GM23338 (cell line): ENCODE results near the gene BDKRB1. TPM values are rescaled to one million over a fixed set of nuclear protein-coding genes. Genes with fewer than 3 reads are reported as not detected.

Experiments used
- ATAC-seq: fragments of 200-7000 bp; cut with Tn5 transposase; 3 replicates; pipeline ENCODE4 v1.9.1; 2020
- DNase-seq: peaks from one replicate; pipeline ENCODE4 v3.0.0-alpha.2; 2015; ENCODE audit warnings: low spot score
- H2AFZ ChIP-seq: fragments of 200-600 bp; sonication (generic); 2 replicates; pipeline ENCODE4 v1.8.0; 2016; ENCODE audit warnings: antibody characterized with exemption, mild to moderate bottlenecking, moderate library complexity
- H3F3A ChIP-seq: fragments of 200-600 bp; sonication (generic); replicated peaks from 2 replicates; pipeline ENCODE4 v1.8.0; 2017; ENCODE audit warnings: antibody characterized with exemption, mixed run types, low read depth
- H3K27ac ChIP-seq: fragments of 200-600 bp; sonication (generic); 2 replicates; pipeline ENCODE4 v1.6.1; 2016; ENCODE audit warnings: low read depth
- H3K27me3 ChIP-seq: fragments of 200-600 bp; sonication (generic); 2 replicates; pipeline ENCODE4 v1.8.0; 2016; ENCODE audit warnings: mild to moderate bottlenecking, mixed run types, moderate library complexity; ENCODE audit not compliant: insufficient read depth
- H3K36me3 ChIP-seq: fragments of 200-600 bp; sonication (generic); 2 replicates; pipeline ENCODE4 v1.8.0; 2016; ENCODE audit warnings: mild to moderate bottlenecking; ENCODE audit not compliant: insufficient read depth
- H3K4me1 ChIP-seq: fragments of 200-600 bp; sonication (generic); 2 replicates; pipeline ENCODE4 v1.8.0; 2016; ENCODE audit warnings: mild to moderate bottlenecking, moderate library complexity; ENCODE audit not compliant: insufficient read depth
- H3K4me2 ChIP-seq: fragments of 200-600 bp; sonication (generic); 2 replicates; pipeline ENCODE4 v1.7.1; 2017; ENCODE audit warnings: mixed run types
- H3K4me3 ChIP-seq: fragments of 200-600 bp; sonication (generic); 2 replicates; pipeline ENCODE4 v1.6.1; 2016; ENCODE audit warnings: mixed run types
- H3K79me2 ChIP-seq: fragments of 200-600 bp; sonication (generic); replicated peaks from 2 replicates; pipeline ENCODE4 v1.8.0; 2017; ENCODE audit warnings: mild to moderate bottlenecking; ENCODE audit not compliant: insufficient read depth
- H3K9me2 ChIP-seq: fragments of 200-600 bp; sonication (generic); 2 replicates; pipeline ENCODE4 v1.8.0; 2017; ENCODE audit not compliant: insufficient read depth
- H4K20me1 ChIP-seq: fragments of 200-600 bp; sonication (generic); replicated peaks from 2 replicates; pipeline ENCODE4 v1.8.0; 2017; ENCODE audit warnings: mild to moderate bottlenecking; ENCODE audit not compliant: insufficient read depth
- H3K27ac Mint-ChIP-seq: 2 replicates; pipeline ENCODE4 v1.8.0; 2020; ENCODE audit warnings: inconsistent platforms, mild to moderate bottlenecking, moderate library complexity, mixed read lengths
- H3K27me3 Mint-ChIP-seq: 3 replicates; pipeline ENCODE4 v1.8.0; 2022; ENCODE audit warnings: low read depth, mild to moderate bottlenecking, moderate library complexity, mixed read lengths, inconsistent platforms; ENCODE audit not compliant: insufficient read depth, poor library complexity
- H3K36me3 Mint-ChIP-seq: 3 replicates; pipeline ENCODE4 v1.8.0; 2021; ENCODE audit warnings: low read depth, mild to moderate bottlenecking, inconsistent platforms, moderate library complexity, mixed read lengths
- H3K4me1 Mint-ChIP-seq: 3 replicates; pipeline ENCODE4 v1.8.0; 2020; ENCODE audit warnings: mild to moderate bottlenecking, inconsistent platforms, mixed read lengths
- H3K4me3 Mint-ChIP-seq: 3 replicates; pipeline ENCODE4 v1.8.0; 2021; ENCODE audit warnings: moderate library complexity, mild to moderate bottlenecking, inconsistent platforms, mixed read lengths
- H3K9me3 Mint-ChIP-seq: 3 replicates; pipeline ENCODE4 v1.8.0; 2020; ENCODE audit warnings: moderate library complexity, mild to moderate bottlenecking, inconsistent platforms, mixed read lengths
- CREB1 ChIP-seq: fragments of 250-450 bp; sonication (Bioruptor Pico); IDR thresholded peaks from 2 replicates; pipeline ENCODE4 v1.5.0; 2020; ENCODE audit warnings: low read depth, mild to moderate bottlenecking, moderate library complexity
- ETS1 ChIP-seq: IDR thresholded peaks from 2 replicates; pipeline ENCODE4 v1.6.1; 2016; ENCODE audit warnings: antibody characterized with exemption
- EZH2phosphoT487 ChIP-seq: fragments of 200-600 bp; sonication (generic); IDR thresholded peaks from one replicate; pipeline ENCODE4 v1.8.1; 2018; ENCODE audit warnings: antibody characterized with exemption; ENCODE audit not compliant: unreplicated experiment
- NANOG ChIP-seq: IDR thresholded peaks from 2 replicates; pipeline ENCODE4 v1.6.1; 2016; ENCODE audit warnings: antibody characterized with exemption, borderline replicate concordance
- STAT1 ChIP-seq: IDR thresholded peaks from one replicate; pipeline ENCODE4 v1.6.1; 2016; ENCODE audit warnings: antibody characterized with exemption; ENCODE audit not compliant: unreplicated experiment
- polyA plus RNA-seq: library from polyadenylated mRNA; unstranded; fragments of >200 nt; fragmentation: Nextera tagmentation; extraction: Ambion mirVana; gene quantifications from 2 replicates; pipeline ENCODE4 v1.2.1, GENCODE V29; 2016
- total RNA-seq: library from RNA; depleted of rRNA; stranded (reverse); fragments of >200 nt; shearing (Covaris generic); gene quantifications from 2 replicates; pipeline ENCODE4 v1.2.3, GENCODE V29; 2014
- TF ChIP-seq, protein P1 (sequence below): fragments of 250-450 bp; sonication (Bioruptor Pico); IDR thresholded peaks from 2 replicates; pipeline ENCODE4 v1.5.0; 2020; ENCODE audit warnings: mild to moderate bottlenecking, moderate library complexity
- TF ChIP-seq, protein P2 (sequence below), 2 experiments: fragments of 200-600 bp in 1 of 2; sonication (generic) in 1 of 2; conservative IDR thresholded peaks; 2 replicates each; pipeline versions ENCODE4 v1.5.1 to v1.6.1; 2016 to 2017; ENCODE audit warnings: antibody characterized with exemption in 2 of 2, low read depth in 2 of 2, mild to moderate bottlenecking in 2 of 2, moderate library complexity in 1 of 2

Gene BDKRB1
- total and polyA plus RNA-seq, 2 experiments from 2014 or later = not detected

DNA sequence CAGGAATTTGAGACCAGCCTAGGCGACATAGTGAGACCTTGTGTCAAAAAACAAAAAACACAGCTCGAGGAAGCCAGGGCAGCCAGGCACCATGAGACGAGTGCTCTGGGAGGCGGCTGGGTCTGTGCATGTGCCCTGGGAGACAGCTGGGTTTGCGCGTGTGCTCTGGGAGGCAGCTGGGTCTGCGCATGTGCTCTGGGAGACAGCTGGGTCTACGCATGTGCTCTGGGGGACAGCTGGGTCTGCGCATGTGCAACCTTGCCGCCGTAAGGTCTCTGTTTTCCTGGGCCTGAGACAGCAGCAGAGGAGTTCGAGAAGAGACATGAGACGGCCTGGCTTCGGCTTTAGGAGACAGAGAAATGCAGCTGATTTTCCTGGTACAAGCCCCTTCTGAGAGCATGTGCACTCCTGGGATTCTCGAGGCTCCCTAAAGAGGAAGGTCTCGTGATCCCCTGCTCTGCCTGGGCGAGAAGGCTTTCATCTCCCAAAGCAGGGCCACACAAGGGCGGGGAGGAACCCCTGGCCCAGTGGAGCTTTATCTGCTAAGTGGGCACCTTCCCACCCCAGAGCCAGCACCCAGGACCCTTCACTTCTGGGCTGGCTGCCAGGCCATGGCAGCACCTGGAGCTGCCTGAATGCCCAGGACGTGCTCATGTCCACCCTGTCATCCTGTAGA, 3.5 kb upstream of the BDKRB1 start:
- Histone ChIP-seq H3K36me3 (no peaks in the 10 kb centered on the region), H3K4me2 (no peak overlapping the region), H3K9me2 (0 out of 2 replicates have a peak, but pooled peaks cover 9% of the 10 kb centered on the region), H3K27ac (no peak overlapping the region), H3K27me3 (no peaks in the 10 kb centered on the region), H3K79me2 (no peaks in the 10 kb centered on the region), H2AFZ (no peak overlapping the region), H3F3A (no peaks in the 10 kb centered on the region), H3K4me3 (no peak overlapping the region), H4K20me1 (no peaks in the 10 kb centered on the region), H3K4me1 (no peaks in the 10 kb centered on the region)
- H3K4me1 Mint-ChIP-seq = peaks cover 21% of the 10 kb centered on the region
- ATAC-seq (no peak), DNase-seq (no peak)
- no peaks in the 10 kb centered on the region for H3K9me3 Mint-ChIP-seq
- no peak overlapping the region for H3K4me3 Mint-ChIP-seq
- no peaks in the 10 kb centered on the region; the same call in 2 of the 3 replicates for H3K36me3 Mint-ChIP-seq
- TF ChIP-seq STAT1 = no peak
- no peak for TF ChIP-seq NANOG
- no peak overlapping the region for H3K27ac Mint-ChIP-seq
- peaks cover 8% of the 10 kb centered on the region for H3K27me3 Mint-ChIP-seq

- peaks cover 8% of the 10 kb centered on the region for H3K27me3 Mint-ChIP-seq
- H3K36me3 Mint-ChIP-seq = no peaks in the 10 kb centered on the region; the same call in 2 of the 3 replicates
- no peak overlapping the region for H3K4me2 ChIP-seq
- H3F3A ChIP-seq = no peaks in the 10 kb centered on the region
- no peaks in the 10 kb centered on the region for H3K4me1 ChIP-seq
- no peak overlapping the region for H3K27ac Mint-ChIP-seq
- H3K9me2 ChIP-seq = 0 out of 2 replicates have a peak, but pooled peaks cover 9% of the 10 kb centered on the region
- no peak overlapping the region for H3K4me3 Mint-ChIP-seq
- H3K36me3 ChIP-seq = no peaks in the 10 kb centered on the region
- H3K4me3 ChIP-seq = no peak overlapping the region
- H3K4me1 Mint-ChIP-seq = peaks cover 21% of the 10 kb centered on the region
- DNase-seq (no peak), ATAC-seq (peak; percentile 44; the same call in 2 of the 3 replicates)
- no peak overlapping the region for H2AFZ ChIP-seq
- no peaks in the 10 kb centered on the region for H3K9me3 Mint-ChIP-seq
- no peaks in the 10 kb centered on the region for H3K79me2 ChIP-seq
- no peaks in the 10 kb centered on the region for H3K27me3 ChIP-seq
- TF ChIP-seq, protein P1, sequence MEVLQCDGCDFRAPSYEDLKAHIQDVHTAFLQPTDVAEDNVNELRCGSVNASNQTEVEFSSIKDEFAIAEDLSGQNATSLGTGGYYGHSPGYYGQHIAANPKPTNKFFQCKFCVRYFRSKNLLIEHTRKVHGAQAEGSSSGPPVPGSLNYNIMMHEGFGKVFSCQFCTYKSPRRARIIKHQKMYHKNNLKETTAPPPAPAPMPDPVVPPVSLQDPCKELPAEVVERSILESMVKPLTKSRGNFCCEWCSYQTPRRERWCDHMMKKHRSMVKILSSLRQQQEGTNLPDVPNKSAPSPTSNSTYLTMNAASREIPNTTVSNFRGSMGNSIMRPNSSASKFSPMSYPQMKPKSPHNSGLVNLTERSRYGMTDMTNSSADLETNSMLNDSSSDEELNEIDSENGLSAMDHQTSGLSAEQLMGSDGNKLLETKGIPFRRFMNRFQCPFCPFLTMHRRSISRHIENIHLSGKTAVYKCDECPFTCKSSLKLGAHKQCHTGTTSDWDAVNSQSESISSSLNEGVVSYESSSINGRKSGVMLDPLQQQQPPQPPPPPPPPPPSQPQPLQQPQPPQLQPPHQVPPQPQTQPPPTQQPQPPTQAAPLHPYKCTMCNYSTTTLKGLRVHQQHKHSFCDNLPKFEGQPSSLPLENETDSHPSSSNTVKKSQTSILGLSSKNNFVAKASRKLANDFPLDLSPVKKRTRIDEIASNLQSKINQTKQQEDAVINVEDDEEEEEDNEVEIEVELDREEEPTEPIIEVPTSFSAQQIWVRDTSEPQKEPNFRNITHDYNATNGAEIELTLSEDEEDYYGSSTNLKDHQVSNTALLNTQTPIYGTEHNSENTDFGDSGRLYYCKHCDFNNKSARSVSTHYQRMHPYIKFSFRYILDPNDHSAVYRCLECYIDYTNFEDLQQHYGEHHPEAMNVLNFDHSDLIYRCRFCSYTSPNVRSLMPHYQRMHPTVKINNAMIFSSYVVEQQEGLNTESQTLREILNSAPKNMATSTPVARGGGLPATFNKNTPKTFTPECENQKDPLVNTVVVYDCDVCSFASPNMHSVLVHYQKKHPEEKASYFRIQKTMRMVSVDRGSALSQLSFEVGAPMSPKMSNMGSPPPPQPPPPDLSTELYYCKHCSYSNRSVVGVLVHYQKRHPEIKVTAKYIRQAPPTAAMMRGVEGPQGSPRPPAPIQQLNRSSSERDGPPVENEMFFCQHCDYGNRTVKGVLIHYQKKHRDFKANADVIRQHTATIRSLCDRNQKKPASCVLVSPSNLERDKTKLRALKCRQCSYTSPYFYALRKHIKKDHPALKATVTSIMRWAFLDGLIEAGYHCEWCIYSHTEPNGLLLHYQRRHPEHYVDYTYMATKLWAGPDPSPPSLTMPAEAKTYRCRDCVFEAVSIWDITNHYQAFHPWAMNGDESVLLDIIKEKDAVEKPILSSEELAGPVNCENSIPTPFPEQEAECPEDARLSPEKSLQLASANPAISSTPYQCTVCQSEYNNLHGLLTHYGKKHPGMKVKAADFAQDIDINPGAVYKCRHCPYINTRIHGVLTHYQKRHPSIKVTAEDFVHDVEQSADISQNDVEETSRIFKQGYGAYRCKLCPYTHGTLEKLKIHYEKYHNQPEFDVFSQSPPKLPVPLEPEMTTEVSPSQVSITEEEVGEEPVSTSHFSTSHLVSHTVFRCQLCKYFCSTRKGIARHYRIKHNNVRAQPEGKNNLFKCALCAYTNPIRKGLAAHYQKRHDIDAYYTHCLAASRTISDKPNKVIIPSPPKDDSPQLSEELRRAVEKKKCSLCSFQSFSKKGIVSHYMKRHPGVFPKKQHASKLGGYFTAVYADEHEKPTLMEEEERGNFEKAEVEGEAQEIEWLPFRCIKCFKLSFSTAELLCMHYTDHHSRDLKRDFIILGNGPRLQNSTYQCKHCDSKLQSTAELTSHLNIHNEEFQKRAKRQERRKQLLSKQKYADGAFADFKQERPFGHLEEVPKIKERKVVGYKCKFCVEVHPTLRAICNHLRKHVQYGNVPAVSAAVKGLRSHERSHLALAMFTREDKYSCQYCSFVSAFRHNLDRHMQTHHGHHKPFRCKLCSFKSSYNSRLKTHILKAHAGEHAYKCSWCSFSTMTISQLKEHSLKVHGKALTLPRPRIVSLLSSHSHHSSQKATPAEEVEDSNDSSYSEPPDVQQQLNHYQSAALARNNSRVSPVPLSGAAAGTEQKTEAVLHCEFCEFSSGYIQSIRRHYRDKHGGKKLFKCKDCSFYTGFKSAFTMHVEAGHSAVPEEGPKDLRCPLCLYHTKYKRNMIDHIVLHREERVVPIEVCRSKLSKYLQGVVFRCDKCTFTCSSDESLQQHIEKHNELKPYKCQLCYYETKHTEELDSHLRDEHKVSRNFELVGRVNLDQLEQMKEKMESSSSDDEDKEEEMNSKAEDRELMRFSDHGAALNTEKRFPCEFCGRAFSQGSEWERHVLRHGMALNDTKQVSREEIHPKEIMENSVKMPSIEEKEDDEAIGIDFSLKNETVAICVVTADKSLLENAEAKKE (CRISPR knock-in tag) = no peak
- TF ChIP-seq, protein P2, sequence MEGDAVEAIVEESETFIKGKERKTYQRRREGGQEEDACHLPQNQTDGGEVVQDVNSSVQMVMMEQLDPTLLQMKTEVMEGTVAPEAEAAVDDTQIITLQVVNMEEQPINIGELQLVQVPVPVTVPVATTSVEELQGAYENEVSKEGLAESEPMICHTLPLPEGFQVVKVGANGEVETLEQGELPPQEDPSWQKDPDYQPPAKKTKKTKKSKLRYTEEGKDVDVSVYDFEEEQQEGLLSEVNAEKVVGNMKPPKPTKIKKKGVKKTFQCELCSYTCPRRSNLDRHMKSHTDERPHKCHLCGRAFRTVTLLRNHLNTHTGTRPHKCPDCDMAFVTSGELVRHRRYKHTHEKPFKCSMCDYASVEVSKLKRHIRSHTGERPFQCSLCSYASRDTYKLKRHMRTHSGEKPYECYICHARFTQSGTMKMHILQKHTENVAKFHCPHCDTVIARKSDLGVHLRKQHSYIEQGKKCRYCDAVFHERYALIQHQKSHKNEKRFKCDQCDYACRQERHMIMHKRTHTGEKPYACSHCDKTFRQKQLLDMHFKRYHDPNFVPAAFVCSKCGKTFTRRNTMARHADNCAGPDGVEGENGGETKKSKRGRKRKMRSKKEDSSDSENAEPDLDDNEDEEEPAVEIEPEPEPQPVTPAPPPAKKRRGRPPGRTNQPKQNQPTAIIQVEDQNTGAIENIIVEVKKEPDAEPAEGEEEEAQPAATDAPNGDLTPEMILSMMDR (conservative IDR thresholded peaks at IDR 0.05; ENCODE audit: low read depth in 2 of 2) = no peak
- TF ChIP-seq CREB1 (no peak), EZH2phosphoT487 (no peak), ETS1 (no peak)
- no peaks in the 10 kb centered on the region for H4K20me1 ChIP-seq
- no peak overlapping the region for H3K27ac ChIP-seq
Observed at GRCh38 chr14:96252999-96253539, 2.9 kb upstream of the BDKRB1 start.
